RPMI8226 (cell line): ENCODE results near the gene TMEM74B.

ENCODE experiments used
- DNase-seq: peaks from one replicate; pipeline ENCODE4 v3.0.0-alpha.2; 2015

The TMEM74B gene

GRCh38 chr20:1204576-1204975 is 19.8 kb upstream of the TMEM74B start:
- DNase-seq = no peak

GRCh38 chr20:1204113-1204512 is 19.3 kb upstream of the TMEM74B start:
- DNase-seq = no peak

GRCh38 chr20:1203630-1204029 is 18.8 kb upstream of the TMEM74B start:
- DNase-seq = no peak

- no peak for DNase-seq
Measured at GRCh38 chr20:1202762-1203504, 18.2 kb upstream of the TMEM74B start, which contains the start of gene C20orf202. C20orf202 (plus strand) TSS chr20:1203454; CDS start chr20:1203586, 132 bp downstream.

- DNase-seq = no peak
Measured at GRCh38 chr20:1199964-1200363, 15.2 kb upstream of the TMEM74B start.

GRCh38 chr20:1199212-1199873 is 14.6 kb upstream of the TMEM74B start:
- no peak for DNase-seq

GRCh38 chr20:1198751-1199150 is 14.0 kb upstream of the TMEM74B start:
- DNase-seq = no peak

GRCh38 chr20:1197801-1198200 is 13.0 kb upstream of the TMEM74B start:
- DNase-seq = no peak

- no peak for DNase-seq
Measured at GRCh38 chr20:1196634-1197033, 11.9 kb upstream of the TMEM74B start.

GRCh38 chr20:1195226-1195625 is 10.4 kb upstream of the TMEM74B start:
- DNase-seq = no peak

GRCh38 chr20:1191299-1191698 is 6.5 kb upstream of the TMEM74B start:
- no peak for DNase-seq

- no peak for DNase-seq
Measured at GRCh38 chr20:1190847-1191246, 6.1 kb upstream of the TMEM74B start.

- no peak for DNase-seq
Measured at GRCh38 chr20:1189827-1190226, 5.0 kb upstream of the TMEM74B start.

GRCh38 chr20:1188347-1188746 is 3.6 kb upstream of the TMEM74B start:
- no peak for DNase-seq

GRCh38 chr20:1187605-1188171 is 2.9 kb upstream of the TMEM74B start:
- DNase-seq = no peak

GRCh38 chr20:1186367-1186991 is 1.7 kb upstream of the TMEM74B start:
- DNase-seq = no peak

GRCh38 chr20:1185790-1186334 is 1.1 kb upstream of the TMEM74B start:
- DNase-seq = peak; percentile 68

- no peak for DNase-seq
Measured at GRCh38 chr20:1185316-1185741, 548 bp upstream of the TMEM74B start.

- no peak for DNase-seq
Measured at GRCh38 chr20:1184260-1184637, 532 bp downstream of the TMEM74B start.

- DNase-seq = no peak
Measured at GRCh38 chr20:1183153-1183552, 1.6 kb downstream of the TMEM74B start.

- DNase-seq = no peak
Measured at GRCh38 chr20:1182106-1182505, 2.7 kb downstream of the TMEM74B start.

- DNase-seq = no peak
Measured at GRCh38 chr20:1180949-1181348, 3.8 kb downstream of the TMEM74B start.

- DNase-seq = no peak
Measured at GRCh38 chr20:1178623-1179022, 6.2 kb downstream of the TMEM74B start.
